IPS-11a (cell line): ENCODE measurements around the gene EML5.

ENCODE experiments used
- H3K4me3 ChIP-seq: one replicate; pipeline ENCODE4 v1.5.1; 2013; ENCODE audit warnings: low read depth, low read length, control low read depth

Gene EML5

GRCh38 chr14:88625671-88626070 is 167.1 kb downstream of the EML5 start:
- H3K4me3 ChIP-seq = no peak overlapping the region

- no peak overlapping the region for H3K4me3 ChIP-seq
Measured at GRCh38 chr14:88621100-88621499, 171.7 kb downstream of the EML5 start.

GRCh38 chr14:88618476-88618875 is 174.3 kb downstream of the EML5 start:
- no peak overlapping the region for H3K4me3 ChIP-seq

- no peak overlapping the region for H3K4me3 ChIP-seq
Measured at GRCh38 chr14:88617479-88617878, 175.3 kb downstream of the EML5 start.

- no peak overlapping the region for H3K4me3 ChIP-seq
Measured at GRCh38 chr14:88616697-88617096, 176.1 kb downstream of the EML5 start.

- no peak overlapping the region for H3K4me3 ChIP-seq
Measured at GRCh38 chr14:88614218-88614907, 178.4 kb downstream of the EML5 start.

- H3K4me3 ChIP-seq = no peak overlapping the region
Measured at GRCh38 chr14:88613552-88614010, 179.2 kb downstream of the EML5 start.

GRCh38 chr14:88612981-88613380 is 179.8 kb downstream of the EML5 start:
- no peak overlapping the region for H3K4me3 ChIP-seq

- H3K4me3 ChIP-seq = no peak overlapping the region
Measured at GRCh38 chr14:88611878-88612277, 180.9 kb downstream of the EML5 start.

- H3K4me3 ChIP-seq = no peak overlapping the region
Measured at GRCh38 chr14:88607829-88608228, 184.9 kb downstream of the EML5 start.

- H3K4me3 ChIP-seq = no peak overlapping the region
Measured at GRCh38 chr14:88605594-88605993, 187.2 kb downstream of the EML5 start.

- no peak overlapping the region for H3K4me3 ChIP-seq
Measured at GRCh38 chr14:88604212-88604611, 188.5 kb downstream of the EML5 start.

GRCh38 chr14:88599761-88600439 is 192.9 kb downstream of the EML5 start:
- H3K4me3 ChIP-seq = no peak overlapping the region

GRCh38 chr14:88599326-88599725 is 193.4 kb downstream of the EML5 start:
- H3K4me3 ChIP-seq = no peak overlapping the region

GRCh38 chr14:88598097-88598675 is 194.6 kb downstream of the EML5 start:
- no peak overlapping the region for H3K4me3 ChIP-seq

- H3K4me3 ChIP-seq = no peak overlapping the region
Measured at GRCh38 chr14:88597601-88598000, 195.2 kb downstream of the EML5 start.

- no peak overlapping the region for H3K4me3 ChIP-seq
Measured at GRCh38 chr14:88597038-88597437, 195.7 kb downstream of the EML5 start.

GRCh38 chr14:88592031-88592430 is 200.7 kb downstream of the EML5 start:
- H3K4me3 ChIP-seq = no peak overlapping the region

- no peak overlapping the region for H3K4me3 ChIP-seq
Measured at GRCh38 chr14:88590173-88590572, 202.6 kb downstream of the EML5 start.

GRCh38 chr14:88588081-88588480 is 204.7 kb downstream of the EML5 start:
- no peak overlapping the region for H3K4me3 ChIP-seq

GRCh38 chr14:88584451-88584850 is 208.3 kb downstream of the EML5 start:
- no peak overlapping the region for H3K4me3 ChIP-seq

GRCh38 chr14:88576222-88576621 is 216.5 kb downstream of the EML5 start:
- no peak overlapping the region for H3K4me3 ChIP-seq
